Measurements from ENCODE around the gene STK25.
"Not testable (repeated sequence)": the region's sequence is repeated elsewhere in the genome, so short reads cannot be mapped to it uniquely, and the experiment has no call there.

The STK25 gene

GRCh38 chr2:241509155-241509784, 886 bp upstream of the STK25 start:
- DNase-seq (ENCODE audit: low read depth in 2 of 2, low spot score in 1 of 2) = no peak

GRCh38 chr2:241507430-241508239, 749 bp downstream of the STK25 start:
- peak in 1 of 2 donors; percentile 8 for DNase-seq (ENCODE audit: low read depth in 2 of 2, low spot score in 1 of 2)

- DNase-seq (ENCODE audit: low read depth in 2 of 2, low spot score in 1 of 2) = no peak
Observed at GRCh38 chr2:241506793-241507429, 1.5 kb downstream of the STK25 start.

DNA sequence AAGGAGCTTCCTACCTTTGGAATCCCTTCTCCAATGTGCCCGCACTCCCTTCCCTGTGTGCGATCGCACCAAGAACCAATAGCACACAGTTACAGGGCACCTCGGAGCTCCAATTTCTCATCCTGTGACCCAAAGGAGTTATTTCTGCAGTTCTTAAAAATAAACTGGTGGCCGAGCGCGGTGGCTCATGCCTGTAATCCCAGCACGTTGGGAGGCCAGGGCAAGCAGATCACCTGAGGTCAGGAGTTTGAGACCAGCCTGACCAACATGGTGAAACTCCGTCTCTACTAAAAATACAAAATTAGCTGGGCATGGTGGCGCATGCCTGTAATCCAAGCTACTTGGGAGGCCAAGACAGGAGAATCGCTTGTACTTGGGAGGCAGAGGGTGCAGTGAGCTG, 2.1 kb downstream of the STK25 start:
- DNase-seq (ENCODE audit: low read depth in 2 of 2, low spot score in 1 of 2) = not testable (repeated sequence)

DNA sequence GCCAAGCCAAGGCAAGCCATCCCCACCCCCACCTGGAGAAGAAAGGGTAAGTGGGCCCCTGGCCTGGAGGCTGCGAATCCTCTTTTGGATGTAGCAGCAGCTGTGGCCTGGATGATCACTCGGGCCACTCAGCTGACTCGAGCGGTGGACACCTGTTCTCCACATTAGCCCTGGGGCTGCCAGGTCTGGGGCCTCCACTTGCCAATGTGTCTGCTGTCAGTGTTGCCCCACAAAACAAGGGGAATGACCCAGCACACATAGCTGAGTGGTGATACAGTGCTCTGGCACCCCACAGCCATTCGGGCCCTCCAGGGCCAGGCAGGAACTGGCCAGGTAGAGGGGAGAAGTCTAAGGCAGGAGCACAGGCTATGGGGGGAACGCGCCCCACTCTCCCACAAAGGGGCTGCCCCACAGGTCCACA, 2.6 kb downstream of the STK25 start:
- DNase-seq (ENCODE audit: low read depth in 2 of 2, low spot score in 1 of 2) = no peak

- DNase-seq (ENCODE audit: low read depth in 2 of 2, low spot score in 1 of 2) = no peak
Observed at GRCh38 chr2:241505086-241505780, 3.2 kb downstream of the STK25 start.

GRCh38 chr2:241503776-241504392, 4.5 kb downstream of the STK25 start:
- DNase-seq (ENCODE audit: low read depth in 2 of 2, low spot score in 1 of 2) = no peak

GRCh38 chr2:241502281-241502680, 6.1 kb downstream of the STK25 start:
- no peak for DNase-seq (ENCODE audit: low read depth in 2 of 2, low spot score in 1 of 2)

- DNase-seq (ENCODE audit: low read depth in 2 of 2, low spot score in 1 of 2) = no peak
Observed at GRCh38 chr2:241501551-241501950, 6.8 kb downstream of the STK25 start.

GRCh38 chr2:241501099-241501541, 7.3 kb downstream of the STK25 start:
- no peak for DNase-seq (ENCODE audit: low read depth in 2 of 2, low spot score in 1 of 2)

GRCh38 chr2:241500431-241500975, 7.9 kb downstream of the STK25 start:
- no peak for DNase-seq (ENCODE audit: low read depth in 2 of 2, low spot score in 1 of 2)

DNA sequence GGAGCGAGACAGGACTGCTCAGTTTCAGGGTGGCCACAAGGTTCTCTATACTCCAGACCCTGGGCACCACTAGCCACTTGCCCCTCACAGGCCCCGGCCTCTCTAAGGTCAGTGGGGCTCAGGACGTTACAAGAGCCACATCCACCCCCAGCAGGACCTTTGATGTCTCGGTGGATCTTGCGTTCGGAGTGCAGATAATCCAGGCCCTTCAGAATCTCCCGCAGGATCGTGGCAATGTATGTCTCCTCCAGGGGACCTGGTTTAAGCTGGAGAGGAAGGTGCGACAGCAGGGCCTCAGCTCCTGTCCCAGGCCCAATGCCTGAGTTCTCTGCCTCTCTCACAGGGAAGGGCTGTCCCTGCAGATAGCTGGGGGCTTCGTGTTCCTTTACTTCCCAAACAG, 8.4 kb downstream of the STK25 start:
- no peak for DNase-seq (ENCODE audit: low read depth in 2 of 2, low spot score in 1 of 2)

- no peak for DNase-seq (ENCODE audit: low read depth in 2 of 2, low spot score in 1 of 2)
Observed at GRCh38 chr2:241499146-241499965, 9.0 kb downstream of the STK25 start.

DNA sequence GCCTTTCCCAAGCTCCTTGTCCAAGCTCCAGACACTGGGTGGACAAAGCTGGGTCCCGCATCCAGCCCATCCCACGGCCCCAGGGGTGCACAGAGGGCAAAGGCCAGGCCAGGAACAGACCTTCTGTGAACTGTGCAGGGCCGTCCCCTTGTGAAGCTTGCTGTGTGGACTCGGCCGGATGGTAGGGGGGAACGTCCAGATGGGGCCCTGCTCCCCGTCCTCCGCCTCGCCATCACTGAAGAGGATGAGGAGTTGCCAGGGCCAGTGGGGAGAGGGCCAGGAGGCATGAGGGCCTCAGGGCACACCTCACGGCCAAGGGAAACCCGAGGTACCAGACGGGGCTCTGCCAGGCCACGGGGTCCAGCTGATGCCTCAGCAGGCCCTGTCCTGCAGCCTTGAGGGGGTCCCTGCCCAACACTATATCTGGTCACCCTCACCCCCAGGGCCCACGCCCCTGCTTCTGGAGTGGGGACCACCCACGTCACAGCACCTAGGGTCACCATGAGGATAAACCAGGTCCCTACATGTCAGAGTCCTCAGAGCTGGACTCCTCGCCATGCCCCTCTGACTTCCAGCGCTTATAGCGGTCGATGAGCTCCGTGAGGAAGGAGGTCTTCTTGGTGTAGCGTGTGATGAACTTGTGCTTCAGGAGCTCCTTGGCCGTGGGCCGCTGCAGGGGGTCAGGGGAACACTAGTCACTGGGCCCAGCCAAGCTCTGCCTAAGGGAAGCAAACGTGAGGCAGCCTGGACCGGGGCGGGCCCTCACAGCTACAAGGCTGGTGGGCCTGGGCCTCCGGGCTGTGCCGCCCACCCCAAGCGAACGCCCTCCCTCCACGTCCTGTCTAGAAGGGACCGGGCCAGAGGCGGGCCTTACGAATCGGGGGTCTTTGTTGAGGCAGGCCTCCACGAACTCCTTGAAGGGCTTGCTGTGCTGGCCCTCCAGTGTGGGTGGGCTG, 10.0 kb downstream of the STK25 start:
- no peak for DNase-seq (ENCODE audit: low read depth in 2 of 2, low spot score in 1 of 2)

- DNase-seq (ENCODE audit: low read depth in 2 of 2, low spot score in 1 of 2) = no peak
Observed at GRCh38 chr2:241496904-241497877, 11.2 kb downstream of the STK25 start.

DNA sequence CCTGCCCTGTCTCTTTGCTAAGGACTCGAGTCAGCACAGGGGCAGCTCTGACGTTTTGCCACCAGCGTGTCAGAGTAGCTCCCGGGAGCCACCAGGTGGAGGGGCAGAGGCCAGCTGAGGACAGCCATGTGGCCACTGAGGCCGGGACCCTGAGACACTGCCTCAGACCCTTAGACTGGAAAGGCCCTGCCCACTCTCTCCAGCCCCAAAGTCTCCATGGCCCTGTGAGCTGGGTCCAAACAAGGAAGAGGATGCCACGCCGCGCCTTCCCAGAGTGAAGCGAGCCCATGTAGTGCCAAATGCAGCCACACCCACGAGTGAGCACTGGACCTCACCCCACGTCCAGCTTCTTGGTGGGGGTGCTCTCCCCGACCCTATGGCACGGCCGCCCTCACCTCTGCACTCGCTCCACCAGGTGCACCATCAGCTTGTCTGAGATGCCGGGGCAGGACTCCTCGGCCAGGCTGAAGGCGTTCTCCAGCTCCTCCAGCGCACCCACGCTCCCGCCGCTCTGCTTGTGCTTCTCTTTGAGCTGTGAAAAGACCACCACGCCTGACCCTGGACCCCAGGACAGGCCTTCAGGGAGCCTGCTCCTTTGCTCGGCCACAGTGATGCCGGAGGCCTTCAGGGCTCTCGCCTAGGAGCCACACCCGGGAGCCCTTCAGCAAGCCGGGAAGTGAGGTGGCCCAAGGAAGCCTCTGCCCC, 12.2 kb downstream of the STK25 start:
- DNase-seq (ENCODE audit: low read depth in 2 of 2, low spot score in 1 of 2) = no peak

Data from stimulated activated CD8-positive, alpha-beta memory T cell treated with anti-CD3 and anti-CD28 coated beads, Interleukin-4, amount 100 ng/mL, for 4 hours (primary cell).